Lower leg skin (tissue), 3 donors: ENCODE data around the gene KBTBD13.

ENCODE experiments used
- POLR2A ChIP-seq, 2 donors: fragments of 450-650 bp; IDR thresholded peaks; one replicate each; pipeline ENCODE4 v1.6.1; 2016 to 2017; ENCODE audit warnings: antibody characterized with exemption in 2 of 2, mild to moderate bottlenecking in 1 of 2, moderate library complexity in 1 of 2
- TF ChIP-seq, protein P1 (sequence below), 3 donors: fragments of 450-650 bp; IDR thresholded peaks; one replicate each; pipeline ENCODE4 v1.5.1; 2016; ENCODE audit warnings: antibody characterized with exemption in 3 of 3, mild to moderate bottlenecking in 3 of 3, moderate library complexity in 2 of 3

- TF ChIP-seq POLR2A (IDR thresholded peaks at IDR 0.05), result no peak
- TF ChIP-seq, protein P1, sequence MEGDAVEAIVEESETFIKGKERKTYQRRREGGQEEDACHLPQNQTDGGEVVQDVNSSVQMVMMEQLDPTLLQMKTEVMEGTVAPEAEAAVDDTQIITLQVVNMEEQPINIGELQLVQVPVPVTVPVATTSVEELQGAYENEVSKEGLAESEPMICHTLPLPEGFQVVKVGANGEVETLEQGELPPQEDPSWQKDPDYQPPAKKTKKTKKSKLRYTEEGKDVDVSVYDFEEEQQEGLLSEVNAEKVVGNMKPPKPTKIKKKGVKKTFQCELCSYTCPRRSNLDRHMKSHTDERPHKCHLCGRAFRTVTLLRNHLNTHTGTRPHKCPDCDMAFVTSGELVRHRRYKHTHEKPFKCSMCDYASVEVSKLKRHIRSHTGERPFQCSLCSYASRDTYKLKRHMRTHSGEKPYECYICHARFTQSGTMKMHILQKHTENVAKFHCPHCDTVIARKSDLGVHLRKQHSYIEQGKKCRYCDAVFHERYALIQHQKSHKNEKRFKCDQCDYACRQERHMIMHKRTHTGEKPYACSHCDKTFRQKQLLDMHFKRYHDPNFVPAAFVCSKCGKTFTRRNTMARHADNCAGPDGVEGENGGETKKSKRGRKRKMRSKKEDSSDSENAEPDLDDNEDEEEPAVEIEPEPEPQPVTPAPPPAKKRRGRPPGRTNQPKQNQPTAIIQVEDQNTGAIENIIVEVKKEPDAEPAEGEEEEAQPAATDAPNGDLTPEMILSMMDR (IDR thresholded peaks at IDR 0.05), result no peak
Observed at GRCh38 chr15:65097651-65098263, 21.2 kb downstream of the KBTBD13 start.
